Hematopoietic multipotent progenitor cell treated with erythropoietin and hydrocortisone succinate and interleukin-3 and kit ligand, for 15 days (in vitro differentiated cells): ENCODE data around the gene KIF1C.

Experiments
- DNase-seq: peaks from one replicate; pipeline ENCODE4 v3.0.0-alpha.2; 2015; ENCODE audit warnings: low spot score

Gene KIF1C

GRCh38 chr17:4997302-4998026, at the start of gene KIF1C, which contains the start of gene INCA1:
Gene KIF1C (plus strand): TSS chr17:4997950. CDS start chr17:5000247, 2,297 bp downstream.
Gene INCA1 (minus strand): TSS chr17:4997522. CDS start chr17:4994437, 3,085 bp downstream.
- peak; percentile 91 for DNase-seq

- DNase-seq: peak; percentile 85
These were observed 49.4 kb upstream of the KIF1C start, which contains the start of gene PFN1 for GRCh38 chr17:4948166-4948930. Gene PFN1 (minus strand): TSS chr17:4948530. CDS start chr17:4948394, 136 bp downstream.

GRCh38 chr17:4948931-4949320, 48.8 kb upstream of the KIF1C start:
- peak; percentile 54 for DNase-seq

- peak; percentile 58 for DNase-seq
These were observed 48.3 kb upstream of the KIF1C start for GRCh38 chr17:4949321-4950074.

- peak; percentile 52 for DNase-seq
These were observed 47.5 kb upstream of the KIF1C start for GRCh38 chr17:4950075-4950745.

GRCh38 chr17:4950746-4951204, 47.0 kb upstream of the KIF1C start, which contains the start of gene ENO3:
Gene ENO3 (plus strand): TSS chr17:4951119. CDS start chr17:4951830, 711 bp downstream.
- no peak for DNase-seq

GRCh38 chr17:4951486-4951885, 46.3 kb upstream of the KIF1C start:
- DNase-seq: no peak

- no peak for DNase-seq
These were observed 44.2 kb upstream of the KIF1C start for GRCh38 chr17:4953451-4953961.

GRCh38 chr17:4955091-4955490, 42.7 kb upstream of the KIF1C start:
- no peak for DNase-seq

- DNase-seq: peak; percentile 69
These were observed 41.2 kb upstream of the KIF1C start for GRCh38 chr17:4956493-4957061.

- no peak for DNase-seq
These were observed 39.6 kb upstream of the KIF1C start for GRCh38 chr17:4958102-4958501.

- DNase-seq: no peak
These were observed 38.3 kb upstream of the KIF1C start for GRCh38 chr17:4959261-4959965.

- no peak for DNase-seq
These were observed 37.3 kb upstream of the KIF1C start for GRCh38 chr17:4960279-4960922.

GRCh38 chr17:4965311-4965986, 32.3 kb upstream of the KIF1C start:
- no peak for DNase-seq

- peak; percentile 97 for DNase-seq
These were observed 30.8 kb upstream of the KIF1C start for GRCh38 chr17:4966844-4967538.

GRCh38 chr17:4967539-4968485, 29.9 kb upstream of the KIF1C start, which contains the start of gene SPAG7:
Gene SPAG7 (minus strand): TSS chr17:4967817. CDS start chr17:4967804, 13 bp downstream.
- DNase-seq: peak; percentile 97

- DNase-seq: no peak
These were observed 29.2 kb upstream of the KIF1C start for GRCh38 chr17:4968486-4969046.
